ENCODE results near the gene CTSE. TPM values are rescaled to one million over a fixed set of nuclear protein-coding genes. Genes with fewer than 3 reads are reported as not detected.
"Not testable (repeated sequence)": the region's sequence is repeated elsewhere in the genome, so short reads cannot be mapped to it uniquely, and the experiment has no call there.

Gene CTSE
- not detected in 2 replicates for total RNA-seq (2014; rRNA removed; shearing (Covaris generic))

DNA sequence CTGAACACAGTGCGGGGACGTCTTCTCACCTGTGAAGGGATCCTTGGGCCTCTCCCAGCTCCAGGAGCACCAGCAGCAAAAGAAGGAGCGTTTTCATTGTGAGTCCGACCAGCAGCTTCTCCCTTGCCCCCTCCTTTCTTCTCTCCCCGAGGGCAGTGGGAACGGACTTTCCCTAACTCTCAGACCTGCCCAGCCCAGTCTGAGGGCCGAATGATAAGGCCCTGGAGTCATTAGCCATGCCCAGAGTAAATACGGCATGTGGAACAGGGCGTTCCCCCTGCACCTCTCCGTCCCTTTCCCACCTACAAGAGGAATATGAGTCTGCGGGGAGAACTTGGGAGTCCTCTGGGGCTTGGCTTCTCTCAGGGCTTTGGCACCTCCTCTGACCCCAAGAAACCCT lies at the start of gene CTSE:
Gene CTSE, minus strand, starts transcription at position 201 of the 400 bp plus-strand sequence. Its CDS starts 104 bp downstream, at position 97.
- DNase-seq (ENCODE audit: low read depth), result no peak

DNA sequence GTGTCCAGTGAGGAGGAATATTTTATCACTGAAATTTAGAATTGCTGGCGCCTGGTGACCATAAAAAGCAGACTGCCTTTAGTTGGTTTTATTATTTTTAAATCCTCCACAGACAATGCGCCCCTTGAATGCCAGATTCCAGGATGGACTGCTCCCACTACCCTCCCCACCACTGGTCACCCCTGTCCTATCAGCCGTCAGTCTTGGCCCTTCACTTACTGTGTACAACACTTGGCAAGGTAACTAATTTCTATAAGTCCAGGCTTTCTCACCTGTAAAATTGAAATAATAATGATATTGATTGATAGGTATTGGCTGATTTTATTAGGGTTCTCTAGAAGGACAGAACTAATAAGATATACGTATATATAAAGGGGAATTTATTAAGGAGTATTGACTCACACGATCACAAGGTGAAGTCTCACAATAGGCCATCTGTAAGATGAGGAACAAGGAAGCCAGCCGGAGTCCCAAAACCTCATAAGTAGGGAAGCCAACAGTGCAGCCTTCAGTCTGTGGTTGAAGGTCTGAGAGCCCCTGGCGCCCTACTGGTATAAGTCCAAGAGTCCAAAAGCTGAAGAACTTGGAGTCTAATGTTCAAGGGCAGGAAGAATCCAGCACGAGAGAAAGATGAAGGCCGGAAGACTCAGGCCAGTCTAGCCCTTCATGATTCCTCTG lies 47.1 kb upstream of the CTSE start:
- DNase-seq (ENCODE audit: low read depth), result no peak

DNA sequence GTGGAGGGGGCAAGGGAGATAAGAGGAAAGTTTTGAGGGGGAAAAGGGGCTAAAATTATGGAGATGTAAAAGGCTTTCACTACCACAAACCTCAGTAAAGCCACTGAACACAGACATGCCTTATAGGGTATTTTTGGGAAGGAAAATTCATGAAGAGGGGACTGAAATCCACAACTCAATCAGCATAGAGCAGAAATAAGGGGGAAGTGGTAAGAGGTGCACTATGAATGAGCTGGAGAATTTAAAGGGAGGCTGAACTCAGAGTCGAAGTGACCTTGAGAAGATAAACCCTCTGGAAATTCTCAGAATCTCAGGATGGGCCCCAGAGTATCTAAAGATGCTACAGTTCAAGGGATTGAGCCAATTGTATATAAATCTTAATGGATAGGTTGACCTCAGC lies 44.6 kb upstream of the CTSE start:
- DNase-seq (ENCODE audit: low read depth), result no peak

- no peak for DNase-seq (ENCODE audit: low read depth)
Observed at GRCh38 chr1:206067486-206068227, 44.0 kb upstream of the CTSE start.

DNA sequence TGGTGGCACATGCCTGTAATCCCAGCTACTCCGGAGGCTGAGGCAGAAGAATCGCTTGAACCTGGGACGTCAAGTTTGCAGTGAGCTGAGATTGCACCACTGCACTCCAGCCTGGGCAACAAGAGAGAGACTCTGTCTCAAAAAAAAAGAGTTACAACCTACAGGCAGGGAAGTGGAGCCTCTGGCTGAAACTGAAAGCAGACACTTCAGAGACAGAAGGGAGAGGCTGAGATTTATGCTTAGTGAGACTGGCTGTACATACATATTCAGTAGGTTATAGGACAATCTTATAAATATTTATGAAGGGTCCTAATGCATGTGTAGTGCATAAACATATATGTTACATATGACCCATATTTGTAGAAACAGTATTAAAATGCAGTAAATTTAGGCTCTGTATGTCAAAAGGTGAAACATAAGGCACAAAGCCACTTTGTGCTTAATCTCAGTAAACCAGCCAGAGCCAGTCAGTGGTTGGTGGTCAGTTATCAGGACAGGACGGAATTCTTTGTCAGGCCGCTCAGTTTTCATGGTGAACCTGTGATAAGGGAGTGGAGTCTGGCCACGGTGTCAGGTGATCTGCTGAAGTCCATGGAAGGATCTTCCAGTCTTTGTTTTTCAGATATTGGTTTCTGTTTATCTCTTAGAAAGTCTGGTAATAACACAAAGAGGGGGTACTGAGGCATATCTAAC lies 42.9 kb upstream of the CTSE start:
- DNase-seq (ENCODE audit: low read depth), result no peak

DNA sequence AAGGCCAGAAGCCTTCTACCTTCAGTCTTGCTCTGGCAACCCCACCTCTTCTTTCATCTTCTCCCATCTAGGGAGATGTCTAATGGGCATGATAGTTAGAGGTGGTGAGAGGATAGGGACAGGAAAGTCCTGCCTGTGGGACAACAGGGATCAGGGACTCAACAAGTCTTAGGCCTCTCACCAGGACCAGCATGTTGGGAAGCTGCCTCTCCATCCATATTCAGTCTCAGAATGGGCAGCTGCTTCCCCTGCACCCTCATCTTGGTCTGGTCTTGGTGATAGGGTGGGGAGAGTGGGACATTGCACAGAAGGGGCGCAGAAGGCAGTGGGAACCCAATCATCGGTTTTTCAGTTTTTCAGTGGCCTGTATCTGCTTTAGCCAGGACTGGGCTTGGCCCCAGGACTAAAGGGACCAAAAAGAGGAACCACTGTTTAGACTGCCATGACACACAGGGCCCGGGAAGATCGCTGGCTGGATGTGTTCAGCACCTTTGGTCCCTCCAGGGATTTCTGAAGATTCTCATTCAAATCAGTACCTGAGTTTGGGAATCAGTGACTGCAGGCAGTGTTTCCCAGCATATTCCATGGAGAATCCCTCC lies 42.0 kb upstream of the CTSE start:
- no peak for DNase-seq (ENCODE audit: low read depth)

- not testable (repeated sequence) for DNase-seq (ENCODE audit: low read depth)
Observed at GRCh38 chr1:206064501-206064900, 40.8 kb upstream of the CTSE start.

- DNase-seq (ENCODE audit: low read depth), result not testable (repeated sequence)
Observed at GRCh38 chr1:206064001-206064400, 40.3 kb upstream of the CTSE start.

GRCh38 chr1:206062464-206062863 lies 38.8 kb upstream of the CTSE start:
- DNase-seq (ENCODE audit: low read depth), result no peak

DNA sequence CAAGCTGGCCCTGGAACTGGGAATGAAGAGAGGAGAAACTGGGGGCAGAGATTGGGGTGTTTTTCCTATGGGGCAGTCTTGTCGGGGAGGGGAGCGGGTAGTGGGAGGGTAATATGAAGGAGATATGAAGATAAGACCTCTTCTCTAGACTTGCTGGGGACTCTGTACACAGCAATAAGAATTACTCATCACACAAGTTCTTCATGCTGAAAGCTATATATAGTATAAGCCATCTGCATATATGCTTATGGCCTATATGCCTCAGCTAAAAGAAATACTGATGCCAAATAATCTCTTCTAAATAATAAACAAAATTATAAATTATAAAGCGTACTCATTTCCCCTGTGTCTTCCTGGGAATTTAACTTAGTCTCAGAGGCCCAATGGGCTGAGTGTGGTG lies 37.1 kb upstream of the CTSE start:
- DNase-seq (ENCODE audit: low read depth), result no peak

GRCh38 chr1:206059355-206059915 lies 35.7 kb upstream of the CTSE start:
- DNase-seq (ENCODE audit: low read depth), result peak; percentile 13

DNA sequence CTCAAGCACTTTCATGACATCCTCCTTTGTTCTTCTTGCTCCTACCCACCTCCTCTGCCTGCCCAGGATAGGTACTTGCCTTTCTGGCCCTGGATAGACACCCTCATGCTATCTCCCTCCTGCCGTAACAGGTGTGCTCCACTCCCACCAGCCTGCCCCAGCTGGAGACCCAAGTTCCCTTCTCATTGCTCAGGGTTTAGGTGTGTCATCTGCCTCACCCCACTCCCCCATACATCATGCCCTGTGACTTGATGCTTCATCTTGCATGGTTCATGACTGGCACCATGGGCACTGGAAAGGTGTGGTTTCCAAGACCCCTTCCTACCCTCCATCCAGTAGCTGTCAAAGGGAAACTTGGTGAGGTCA lies 35.2 kb upstream of the CTSE start:
- no peak for DNase-seq (ENCODE audit: low read depth)

DNA sequence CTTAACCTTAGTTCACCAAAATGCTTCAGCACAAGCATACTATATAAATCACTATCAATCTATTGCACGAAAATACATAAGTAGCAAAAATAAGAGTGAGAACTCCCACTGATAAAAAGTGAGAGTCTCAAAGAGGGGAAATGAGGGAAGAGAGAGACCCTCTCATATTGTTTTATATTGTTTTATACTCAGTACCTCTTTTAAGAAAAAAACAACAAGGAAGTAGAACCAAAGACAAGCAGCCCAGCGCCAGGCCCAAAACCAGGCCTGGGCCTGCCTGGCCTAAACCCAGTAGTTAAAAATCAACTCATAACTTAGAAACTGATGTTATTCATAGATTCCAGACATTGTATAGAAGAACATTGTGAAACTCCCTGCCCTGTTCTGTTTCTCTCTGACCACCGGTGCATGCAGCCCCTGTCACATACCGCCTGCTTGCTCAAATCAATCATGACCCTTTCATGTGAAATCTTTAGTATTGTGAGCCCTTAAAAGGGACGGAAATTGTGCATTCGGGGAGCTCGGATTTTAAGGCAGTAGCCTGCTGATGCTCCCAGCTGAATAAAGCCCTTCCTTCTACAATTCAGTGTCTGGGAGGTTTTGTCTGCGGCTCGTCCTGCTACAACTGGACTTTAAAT lies 34.7 kb upstream of the CTSE start:
- DNase-seq (ENCODE audit: low read depth), result not testable (repeated sequence)

DNA sequence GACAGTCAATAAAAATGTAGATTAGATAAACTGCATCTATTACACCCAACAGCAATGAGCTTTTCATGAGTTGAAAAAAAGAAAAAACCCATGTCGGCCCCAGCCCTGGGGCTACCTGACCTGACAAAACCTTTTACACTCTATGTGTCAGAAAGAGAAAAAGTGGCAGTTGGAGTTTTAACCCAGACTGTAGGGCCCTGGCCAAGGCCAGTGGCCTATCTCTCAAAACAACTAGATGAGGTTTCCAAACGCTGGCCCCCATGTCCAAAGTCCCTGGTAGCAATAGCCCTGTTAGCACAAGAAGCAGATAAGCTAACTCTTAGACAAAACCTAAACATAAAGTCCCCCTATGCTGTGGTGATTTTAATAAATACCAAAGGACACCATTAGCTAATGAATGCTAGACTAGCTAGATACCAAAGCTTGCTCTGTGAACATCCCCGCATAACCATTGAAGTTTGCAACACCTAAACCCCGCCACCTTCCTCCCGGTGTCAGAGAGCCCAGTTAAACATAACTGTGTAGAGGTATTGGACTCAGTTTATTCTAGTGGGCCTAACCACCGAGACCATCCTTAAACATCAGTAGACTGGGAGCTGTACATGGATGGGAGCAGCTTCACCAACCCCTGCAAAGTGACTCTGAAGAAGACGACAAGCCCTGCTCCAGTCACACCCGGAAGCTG lies 32.1 kb upstream of the CTSE start:
- DNase-seq (ENCODE audit: low read depth), result not testable (repeated sequence)

DNA sequence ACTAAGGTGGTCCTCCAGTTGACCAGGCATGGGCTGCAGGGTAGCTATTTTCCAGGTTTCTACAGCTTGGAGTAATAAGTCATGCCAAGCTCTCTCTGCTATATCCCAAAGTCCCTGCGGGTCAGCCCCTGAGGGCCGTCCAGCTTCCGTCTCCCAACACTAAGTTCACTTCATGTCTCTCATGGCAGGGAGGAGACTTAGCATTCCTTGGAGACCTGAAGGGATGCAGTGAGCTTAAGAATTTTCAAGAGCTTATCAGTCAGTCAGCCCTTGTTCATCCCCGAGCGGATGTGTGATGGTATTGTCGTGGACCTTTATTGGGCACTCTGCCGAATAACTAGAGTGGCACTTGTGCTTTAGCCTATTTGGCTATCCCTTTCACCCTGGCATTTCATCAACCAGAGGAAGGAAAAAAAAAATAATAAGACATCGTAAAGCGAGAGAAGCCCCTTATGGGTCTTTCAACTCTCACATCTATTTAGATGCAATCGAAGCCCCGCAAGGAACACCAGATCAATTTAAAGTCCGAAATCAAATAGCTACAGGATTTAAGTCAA lies 31.5 kb upstream of the CTSE start:
- DNase-seq (ENCODE audit: low read depth), result not testable (repeated sequence)

- DNase-seq (ENCODE audit: low read depth), result not testable (repeated sequence)
Observed at GRCh38 chr1:206053616-206054015, 29.9 kb upstream of the CTSE start.

- not testable (repeated sequence) for DNase-seq (ENCODE audit: low read depth)
Observed at GRCh38 chr1:206052919-206053610, 29.4 kb upstream of the CTSE start, which contains the start of gene RHEX. TSS of gene RHEX (plus strand) at chr1:206053173. CDS start at chr1:206097829, 44,656 bp downstream.

- not testable (repeated sequence) for DNase-seq (ENCODE audit: low read depth)
Observed at GRCh38 chr1:206052231-206052865, 28.7 kb upstream of the CTSE start.

- DNase-seq (ENCODE audit: low read depth), result peak; percentile 39
Observed at GRCh38 chr1:206050655-206051235, 27.1 kb upstream of the CTSE start.
